ENCODE results near the gene KNCN.

KNCN gene

GRCh38 chr1:46569116-46569515 lies 17.7 kb upstream of the KNCN start:
- no peak for DNase-seq (ENCODE audit: low read depth in 2 of 3, low spot score in 2 of 3)

- no peak for DNase-seq (ENCODE audit: low read depth in 2 of 3, low spot score in 2 of 3)
Measured at GRCh38 chr1:46568461-46568891, 17.0 kb upstream of the KNCN start.

DNA sequence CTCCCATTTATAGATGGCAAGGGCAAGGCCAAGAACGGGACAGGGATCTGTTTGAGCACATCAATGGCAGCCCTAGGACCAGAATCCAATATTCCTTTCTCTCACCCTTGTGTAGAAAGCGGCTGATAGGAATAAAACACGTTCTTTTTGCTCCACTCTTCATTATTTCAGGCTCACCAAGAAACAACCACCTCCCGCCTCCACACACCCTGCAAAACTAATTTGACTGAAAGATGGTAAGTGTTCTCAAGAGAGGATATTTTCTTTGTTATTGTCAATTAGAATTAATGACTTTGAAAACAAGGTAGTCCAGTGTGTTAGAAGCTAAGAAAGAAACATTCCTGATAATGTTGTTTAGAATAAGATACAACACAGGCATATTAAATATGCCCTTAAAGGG lies 11.9 kb upstream of the KNCN start:
- DNase-seq (ENCODE audit: low read depth in 2 of 3, low spot score in 2 of 3): no peak

DNA sequence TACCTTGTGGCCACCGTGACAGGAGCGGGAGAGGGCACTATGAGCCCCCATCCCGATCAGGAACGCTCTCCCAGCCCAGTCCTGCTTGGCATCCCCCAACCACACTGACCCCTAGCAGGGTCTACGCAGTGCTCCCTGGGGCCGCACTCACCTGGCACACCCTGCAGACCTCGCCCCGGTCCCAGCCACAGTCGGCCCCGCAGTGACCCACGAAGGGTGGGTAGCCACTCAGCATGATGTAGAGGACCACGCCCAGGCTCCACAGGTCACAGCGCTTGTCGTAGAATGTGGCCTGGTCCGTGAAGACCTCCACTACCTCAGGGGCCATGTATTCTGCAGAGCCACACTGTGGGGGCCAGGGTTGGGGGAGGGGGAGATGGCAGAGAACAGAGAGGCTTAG lies 11.1 kb upstream of the KNCN start:
- no peak for DNase-seq (ENCODE audit: low read depth in 2 of 3, low spot score in 2 of 3)

DNA sequence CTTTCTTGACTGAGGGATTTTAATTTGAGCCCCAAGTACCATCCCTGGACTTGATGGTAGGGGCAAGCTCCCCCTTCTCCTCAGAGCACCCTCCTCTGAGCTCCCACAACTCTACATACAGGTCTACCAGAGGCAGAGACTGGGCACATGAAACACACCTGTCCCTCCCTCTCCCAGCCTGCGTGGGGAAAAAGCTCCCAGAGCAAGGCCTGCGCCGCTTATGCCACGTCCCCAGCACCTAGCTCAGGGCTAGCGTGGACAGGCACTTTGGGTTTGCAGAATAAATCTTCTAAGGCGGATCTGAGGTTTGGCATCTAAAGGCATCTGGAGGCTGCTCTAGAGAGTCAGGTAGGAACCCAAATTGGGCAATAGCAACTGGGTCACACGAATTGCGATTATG lies 7.5 kb upstream of the KNCN start:
- DNase-seq (ENCODE audit: low read depth in 2 of 3, low spot score in 2 of 3): no peak

DNA sequence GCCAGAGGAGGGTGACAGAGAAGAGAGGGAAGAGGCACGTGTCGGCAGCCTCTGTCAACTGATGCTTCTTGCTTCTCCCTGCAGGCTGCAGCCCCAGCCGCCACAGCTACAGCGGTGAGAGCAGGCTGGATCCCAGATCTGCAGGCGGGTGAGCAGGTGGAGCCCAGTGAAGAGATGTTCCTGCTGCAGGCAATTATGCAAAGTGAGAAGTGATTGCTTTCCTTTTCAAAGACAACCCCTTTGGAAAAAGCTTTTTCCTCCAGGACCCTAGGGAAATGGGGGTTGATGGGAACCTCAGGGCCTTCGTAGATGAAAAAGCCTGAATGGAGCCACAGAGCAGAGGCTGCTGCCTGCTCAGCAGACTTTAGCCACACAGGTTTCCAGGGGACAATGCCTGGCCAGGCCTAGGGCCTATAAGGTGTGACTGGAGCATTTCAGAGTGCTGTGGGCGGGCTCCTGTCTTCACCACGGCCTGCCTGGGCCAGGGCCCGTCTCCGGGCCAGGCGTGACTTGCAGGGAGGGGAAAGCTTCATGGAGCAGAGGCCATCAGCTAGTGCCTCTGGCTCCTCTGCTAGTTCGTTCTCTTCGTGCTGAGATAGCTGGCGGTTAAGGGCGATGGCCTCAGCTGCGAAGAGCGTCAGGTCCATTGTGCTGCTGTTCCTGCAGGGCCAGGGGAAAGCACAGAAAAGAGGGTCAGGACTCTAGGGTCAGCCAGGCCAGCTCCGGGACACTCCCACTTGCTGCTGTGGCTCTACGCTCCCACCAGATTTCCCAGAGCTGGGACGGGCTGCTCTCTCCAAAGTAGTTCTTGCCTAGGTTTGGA lies 6.9 kb upstream of the KNCN start:
- no peak for DNase-seq (ENCODE audit: low read depth in 2 of 3, low spot score in 2 of 3)

- no peak for DNase-seq (ENCODE audit: low read depth in 2 of 3, low spot score in 2 of 3)
Measured at GRCh38 chr1:46557403-46557802, 6.0 kb upstream of the KNCN start.

DNA sequence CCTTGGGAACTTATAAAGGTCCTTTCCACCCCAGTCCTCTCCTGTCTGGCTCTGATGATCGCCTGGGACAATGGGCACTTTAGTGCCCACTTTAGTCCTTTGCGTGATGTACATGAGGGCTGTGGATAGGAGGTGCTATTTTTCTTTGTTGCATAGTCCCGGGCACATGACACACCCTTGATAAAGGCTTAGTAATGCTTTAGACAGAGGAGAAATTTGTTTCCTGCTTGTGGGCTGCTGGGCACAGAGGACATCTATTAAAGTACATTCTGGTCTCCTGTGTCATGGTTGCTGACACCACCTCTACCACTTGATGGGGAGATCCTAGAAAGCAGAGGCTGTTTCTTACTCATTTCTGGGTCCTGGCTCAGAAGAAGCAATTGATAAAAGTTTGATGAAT lies 5.4 kb upstream of the KNCN start:
- no peak for DNase-seq (ENCODE audit: low read depth in 2 of 3, low spot score in 2 of 3)

GRCh38 chr1:46555826-46556619 lies 4.6 kb upstream of the KNCN start:
- DNase-seq (ENCODE audit: low read depth in 2 of 3, low spot score in 2 of 3): no peak

DNA sequence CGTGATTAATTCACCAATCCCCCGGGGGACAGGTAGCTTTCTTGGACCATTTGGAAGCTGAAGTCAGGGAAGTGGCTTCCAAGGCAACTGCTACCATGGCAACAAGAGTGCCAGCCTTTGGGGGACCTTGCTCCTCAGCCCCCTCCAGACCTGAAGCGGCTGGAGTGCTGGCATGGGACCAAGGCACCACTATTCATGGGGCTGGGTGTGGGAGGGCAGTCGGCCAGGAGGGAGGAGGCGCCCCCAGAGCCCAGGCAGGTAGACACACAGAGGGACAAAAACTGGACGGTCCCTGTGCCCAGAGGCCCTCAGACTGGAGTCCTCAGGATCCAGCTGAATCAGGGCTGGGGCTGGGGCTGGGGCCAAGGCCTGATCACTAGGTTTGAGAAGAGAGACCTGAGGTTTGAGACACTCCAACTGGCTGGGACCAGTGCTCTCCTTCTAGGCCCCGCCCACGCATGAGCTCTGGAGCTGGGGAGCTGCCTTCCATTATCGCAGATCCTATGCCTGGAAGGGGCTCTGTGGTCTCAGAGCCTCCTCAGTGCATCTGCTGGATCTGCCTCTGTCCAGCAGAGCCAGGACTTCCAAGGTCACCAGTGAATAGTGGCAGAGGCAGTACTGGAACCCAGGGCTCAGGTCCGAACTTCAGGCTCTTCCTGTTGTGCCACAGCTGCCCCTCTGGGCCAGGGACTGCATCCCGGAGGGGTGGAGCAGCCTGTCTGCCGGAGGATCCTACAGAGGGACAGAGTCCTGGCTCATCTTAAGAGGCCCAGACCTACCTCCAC lies 3.3 kb upstream of the KNCN start:
- no peak for DNase-seq (ENCODE audit: low read depth in 2 of 3, low spot score in 2 of 3)

DNA sequence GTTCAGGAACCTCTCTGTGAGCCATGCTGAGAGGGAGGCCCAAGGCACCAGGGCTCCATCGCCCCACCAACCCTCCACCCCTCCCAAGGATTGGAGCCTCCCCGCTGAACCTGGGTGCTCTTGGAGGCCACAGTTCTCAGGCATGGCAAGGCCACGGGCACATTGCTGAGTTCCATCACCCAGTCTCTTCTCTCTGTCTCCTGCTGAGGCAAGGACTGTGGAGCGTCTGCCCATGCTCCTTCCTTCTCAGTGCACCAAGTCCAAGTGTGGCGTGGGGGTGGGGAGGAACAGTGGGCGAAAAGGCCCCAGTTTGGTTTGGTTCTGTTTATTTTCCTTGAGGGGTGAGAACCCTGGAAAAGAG lies 2.8 kb upstream of the KNCN start:
- DNase-seq (ENCODE audit: low read depth in 2 of 3, low spot score in 2 of 3): no peak

GRCh38 chr1:46553506-46553905 lies 2.1 kb upstream of the KNCN start:
- no peak for DNase-seq (ENCODE audit: low read depth in 2 of 3, low spot score in 2 of 3)

- no peak for DNase-seq (ENCODE audit: low read depth in 2 of 3, low spot score in 2 of 3)
Measured at GRCh38 chr1:46552357-46553237, 1.1 kb upstream of the KNCN start.

DNA sequence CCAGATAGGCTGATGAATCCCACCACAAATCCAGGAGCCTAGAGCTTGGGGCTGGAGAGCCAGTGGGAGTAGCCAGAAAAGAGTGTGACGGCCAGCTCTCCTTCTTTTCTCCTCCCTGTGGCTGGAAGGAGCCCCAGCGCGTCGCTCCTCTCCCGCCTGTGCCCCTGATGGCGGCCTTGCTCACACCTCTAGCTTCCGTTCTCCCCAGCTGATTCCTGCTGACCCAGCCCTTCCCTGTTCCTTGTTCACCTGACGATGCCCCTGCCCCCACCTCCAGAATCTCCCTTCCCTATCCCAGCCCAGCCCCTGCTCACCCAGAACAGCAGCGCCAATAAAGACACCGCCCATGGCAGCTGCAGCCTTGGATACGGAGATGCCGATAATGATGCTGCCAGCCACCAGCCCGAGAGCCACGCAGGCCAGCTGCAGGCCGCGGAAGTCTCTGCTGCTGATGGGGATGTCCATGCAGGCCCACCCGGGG lies 656 bp downstream of the KNCN start:
- DNase-seq (ENCODE audit: low read depth in 2 of 3, low spot score in 2 of 3): no peak

DNA sequence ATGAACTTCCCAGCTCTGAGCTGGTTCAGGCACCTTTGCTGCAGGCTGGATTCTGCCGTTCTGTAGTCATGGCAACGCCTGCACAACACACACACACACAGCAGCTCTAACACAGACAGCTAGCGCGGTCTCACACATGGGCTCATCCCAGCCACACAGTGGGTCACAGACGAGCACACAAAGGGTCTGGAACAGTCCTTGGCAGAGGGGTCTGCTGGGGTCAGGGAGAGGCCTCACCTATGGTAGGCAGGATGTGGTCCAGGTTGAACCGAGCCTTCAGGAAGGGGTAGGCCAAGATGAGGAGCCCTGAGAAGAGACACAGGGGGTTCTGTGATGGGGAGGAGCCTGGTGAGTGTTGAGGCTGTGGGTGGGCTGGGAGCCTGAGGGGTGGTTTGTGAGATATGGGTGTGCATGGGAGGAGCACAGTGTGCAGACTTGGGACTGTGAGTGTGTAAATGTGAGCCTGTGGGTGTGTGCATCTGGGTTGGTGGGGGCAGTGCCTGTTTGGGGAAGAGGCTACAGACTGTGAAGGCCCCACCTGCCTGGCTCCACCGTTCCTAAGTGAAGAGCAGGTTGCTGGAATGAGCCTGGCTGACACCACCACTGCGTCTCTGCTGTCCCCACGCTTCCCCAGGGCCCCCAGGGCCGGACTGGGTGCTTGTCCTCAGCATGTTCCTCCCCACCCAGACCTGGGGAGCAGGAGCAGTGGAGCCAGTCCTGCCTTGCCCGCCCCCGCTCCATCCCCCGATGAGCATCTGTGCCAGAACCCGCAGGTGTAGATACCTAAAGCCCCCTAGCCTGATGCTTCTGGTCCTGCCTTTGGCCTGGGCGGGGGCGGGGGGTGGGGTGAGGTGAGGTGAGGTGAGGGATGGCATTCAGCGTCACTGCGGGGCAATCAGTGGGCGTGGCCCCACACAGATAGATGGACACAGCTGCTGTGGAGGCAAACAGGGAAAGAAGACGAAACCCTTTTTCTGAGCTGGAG lies 1.5 kb downstream of the KNCN start:
- peak in 1 of 3 experiments; percentile 26 for DNase-seq (ENCODE audit: low read depth in 2 of 3, low spot score in 2 of 3)

DNA sequence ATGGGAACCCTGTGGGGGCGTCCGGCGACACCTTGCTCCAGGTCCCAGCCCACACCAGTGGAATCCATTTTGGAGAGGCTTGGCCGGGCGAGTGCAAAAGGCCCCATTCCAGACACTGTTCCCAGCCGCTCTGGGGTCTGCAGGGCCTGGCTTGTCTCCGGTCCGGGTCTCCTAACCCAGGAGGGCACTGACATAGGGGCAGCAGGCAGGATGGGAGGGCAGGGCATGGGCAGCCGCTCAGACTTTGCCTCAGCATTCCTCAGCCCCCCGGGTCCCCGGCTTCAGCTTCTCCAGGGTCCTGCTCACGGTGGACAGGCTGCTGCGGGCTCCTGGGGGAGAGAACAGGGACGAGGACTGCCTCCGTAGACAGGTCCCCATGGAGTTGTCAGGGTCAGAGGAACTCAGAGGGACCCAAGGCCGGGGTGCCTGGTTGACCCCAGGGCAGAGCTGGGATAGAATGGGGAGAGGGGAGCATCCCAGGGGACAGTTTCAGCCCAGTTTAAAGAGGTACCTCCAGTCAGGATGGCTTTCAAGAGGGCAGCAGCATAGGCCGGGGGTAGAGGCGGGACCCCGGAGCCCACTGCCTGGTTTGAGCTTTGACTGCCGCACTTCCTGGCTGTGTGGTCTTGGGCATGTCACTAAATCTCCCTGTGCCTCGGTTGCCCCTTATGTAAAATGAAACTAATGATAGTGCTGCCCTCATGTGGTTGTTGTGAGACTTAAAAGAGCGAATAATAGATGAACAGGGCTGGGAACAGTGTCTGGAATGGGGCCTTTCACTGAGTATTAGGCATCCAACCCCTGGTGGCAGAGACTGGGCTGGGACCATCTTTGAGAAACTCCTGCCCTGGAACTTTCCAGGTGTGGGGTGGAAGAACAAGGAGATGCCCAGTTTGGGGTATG lies 3.7 kb downstream of the KNCN start:
- no peak for DNase-seq (ENCODE audit: low read depth in 2 of 3, low spot score in 2 of 3)

GRCh38 chr1:46546210-46546609 lies 5.2 kb downstream of the KNCN start:
- no peak for DNase-seq (ENCODE audit: low read depth in 2 of 3, low spot score in 2 of 3)

DNA sequence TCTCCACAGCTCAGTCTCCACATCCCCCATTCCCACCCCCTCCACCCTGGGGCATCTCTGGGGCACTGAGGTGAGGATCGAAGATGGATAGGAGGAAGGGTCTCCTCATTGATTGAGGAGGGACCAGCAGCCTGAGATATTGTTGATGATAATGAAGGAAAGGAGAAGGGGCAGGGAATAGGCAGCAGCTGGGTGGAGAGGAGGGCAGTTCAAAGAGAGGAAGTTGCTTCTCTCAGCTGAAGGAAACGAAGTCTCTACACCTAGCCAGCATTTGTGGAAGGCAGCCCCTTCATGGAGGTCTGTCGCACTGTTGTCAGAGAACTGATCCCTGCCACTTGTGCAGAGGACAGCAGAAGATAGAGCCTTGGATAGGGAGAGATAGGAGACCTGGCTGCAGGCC lies 5.7 kb downstream of the KNCN start:
- no peak for DNase-seq (ENCODE audit: low read depth in 2 of 3, low spot score in 2 of 3)
